RPMI7951 (cell line): ENCODE results near the gene SYNGAP1. TPM values are rescaled to one million over a fixed set of nuclear protein-coding genes. Genes with fewer than 3 reads are reported as not detected.
"Not testable (repeated sequence)": the region's sequence is repeated elsewhere in the genome, so short reads cannot be mapped to it uniquely, and the experiment has no call there.

ENCODE experiments used
- DNase-seq: peaks from one replicate; pipeline ENCODE4 v3.0.0-alpha.2; 2012; ENCODE audit warnings: low read depth
- total RNA-seq: library from RNA; depleted of rRNA; stranded (reverse); fragments of >200 nt; shearing (Covaris generic); gene quantifications from 2 replicates; pipeline ENCODE4 v1.2.3, GENCODE V29; 2014; rRNA removed

The SYNGAP1 gene
- total RNA-seq, 1 experiment from 2014 or later = 1.4 TPM

- DNase-seq = no peak
Measured at GRCh38 chr6:33469661-33470060, 49.8 kb downstream of the SYNGAP1 start.

- DNase-seq = no peak
Measured at GRCh38 chr6:33477864-33478263, 58.0 kb downstream of the SYNGAP1 start.

- DNase-seq = no peak
Measured at GRCh38 chr6:33481192-33481591, 61.3 kb downstream of the SYNGAP1 start.

- not testable (repeated sequence) for DNase-seq
Measured at GRCh38 chr6:33482620-33483019, 62.8 kb downstream of the SYNGAP1 start.

GRCh38 chr6:33483678-33484077 lies 63.8 kb downstream of the SYNGAP1 start:
- DNase-seq = no peak

- not testable (repeated sequence) for DNase-seq
Measured at GRCh38 chr6:33484673-33485262, 64.9 kb downstream of the SYNGAP1 start.

GRCh38 chr6:33485680-33486079 lies 65.8 kb downstream of the SYNGAP1 start:
- not testable (repeated sequence) for DNase-seq

GRCh38 chr6:33488339-33488738 lies 68.5 kb downstream of the SYNGAP1 start:
- no peak for DNase-seq

GRCh38 chr6:33490198-33490597 lies 70.3 kb downstream of the SYNGAP1 start:
- no peak for DNase-seq

- no peak for DNase-seq
Measured at GRCh38 chr6:33490621-33491020, 70.8 kb downstream of the SYNGAP1 start.

GRCh38 chr6:33492093-33492492 lies 72.2 kb downstream of the SYNGAP1 start:
- no peak for DNase-seq

- peak; percentile 28 for DNase-seq
Measured at GRCh38 chr6:33497157-33497556, 77.3 kb downstream of the SYNGAP1 start.

GRCh38 chr6:33502486-33502885 lies 82.6 kb downstream of the SYNGAP1 start:
- DNase-seq = no peak

- DNase-seq = no peak
Measured at GRCh38 chr6:33504486-33504885, 84.6 kb downstream of the SYNGAP1 start.

Other genes with a start within 250 kb of the SYNGAP1 start
- 0.12 TPM in 1 of 2 replicates, not detected in the other for gene COL11A2, start 227.6 kb upstream of the SYNGAP1 start, total RNA-seq
- gene RXRB, start 219.4 kb upstream of the SYNGAP1 start, total RNA-seq = 14.4 and 15.4 TPM in 2 replicates
- 58.0 and 77.2 TPM in 2 replicates for gene SLC39A7, start 219.2 kb upstream of the SYNGAP1 start, total RNA-seq
- 3.2 and 3.4 TPM in 2 replicates for gene HSD17B8, start 215.4 kb upstream of the SYNGAP1 start, total RNA-seq
- gene RING1, start 211.6 kb upstream of the SYNGAP1 start, total RNA-seq = 26.6 and 30.0 TPM in 2 replicates
- gene VPS52, start 148.2 kb upstream of the SYNGAP1 start, total RNA-seq = 30.7 and 43.1 TPM in 2 replicates
- 3,254 and 3,442 TPM in 2 replicates for gene RPS18, start 148.0 kb upstream of the SYNGAP1 start, total RNA-seq
- gene B3GALT4, start 142.9 kb upstream of the SYNGAP1 start, total RNA-seq = 2.0 TPM in 2 replicates
- gene WDR46, start 130.8 kb upstream of the SYNGAP1 start, total RNA-seq = 106 and 109 TPM in 2 replicates
- 76.7 and 134 TPM in 2 replicates for gene PFDN6, start 130.5 kb upstream of the SYNGAP1 start, total RNA-seq
- gene RGL2, start 121.1 kb upstream of the SYNGAP1 start, total RNA-seq = 24.3 and 27.5 TPM in 2 replicates
- gene TAPBP, start 106.0 kb upstream of the SYNGAP1 start, total RNA-seq = 77.1 and 79.9 TPM in 2 replicates
- gene ZBTB22, start 102.3 kb upstream of the SYNGAP1 start, total RNA-seq = 10.7 TPM in 2 replicates
- gene DAXX, start 97.1 kb upstream of the SYNGAP1 start, total RNA-seq = 51.8 and 54.8 TPM in 2 replicates
- gene KIFC1, start 28.2 kb upstream of the SYNGAP1 start, total RNA-seq = 125 and 128 TPM in 2 replicates
- gene PHF1, start 9.1 kb upstream of the SYNGAP1 start, total RNA-seq = 23.2 and 23.5 TPM in 2 replicates
- 250 and 282 TPM in 2 replicates for gene CUTA, start 2.0 kb upstream of the SYNGAP1 start, total RNA-seq
- gene ZBTB9, start 34.5 kb downstream of the SYNGAP1 start, total RNA-seq = 7.4 and 7.5 TPM in 2 replicates
- gene BAK1, start 160.2 kb downstream of the SYNGAP1 start, total RNA-seq = 26.4 and 34.8 TPM in 2 replicates
- gene ITPR3, start 201.3 kb downstream of the SYNGAP1 start, total RNA-seq = 24.4 and 27.9 TPM in 2 replicates